ENCODE measurements around the gene RAP2B.

RAP2B gene

GRCh38 chr3:153215966-153216365, 53.9 kb downstream of the RAP2B start:
- DNase-seq (ENCODE audit: low read depth): no peak
- no peak for TF ChIP-seq CTCF (IDR thresholded peaks at IDR 0.05; ENCODE audit: control insufficient read depth, insufficient read depth, low read depth, low read length, missing control alignments)
- H3K4me3 ChIP-seq (ENCODE audit: control insufficient read depth, low read depth, low read length): no peak overlapping the region

GRCh38 chr3:153216928-153217327, 54.9 kb downstream of the RAP2B start:
- no peak for DNase-seq (ENCODE audit: low read depth)
- no peak overlapping the region for H3K4me3 ChIP-seq (ENCODE audit: control insufficient read depth, low read depth, low read length)
- no peak for TF ChIP-seq CTCF (IDR thresholded peaks at IDR 0.05; ENCODE audit: control insufficient read depth, insufficient read depth, low read depth, low read length, missing control alignments)

GRCh38 chr3:153219146-153219545, 57.1 kb downstream of the RAP2B start:
- TF ChIP-seq CTCF (IDR thresholded peaks at IDR 0.05; ENCODE audit: control insufficient read depth, insufficient read depth, low read depth, low read length, missing control alignments): no peak
- H3K4me3 ChIP-seq (ENCODE audit: control insufficient read depth, low read depth, low read length): no peak overlapping the region
- no peak for DNase-seq (ENCODE audit: low read depth)

Data from AG09309 (cell line).